GM15510 (cell line): ENCODE measurements around the gene RICTOR.

Source experiments
- POLR2A ChIP-seq: IDR thresholded peaks from 3 replicates; pipeline ENCODE4 v1.6.1; 2011; ENCODE audit warnings: borderline replicate concordance; ENCODE audit not compliant: insufficient read length; ENCODE audit errors: extremely low read depth

Gene RICTOR

GRCh38 chr5:39079147-39079546 lies 4.9 kb upstream of the RICTOR start:
- TF ChIP-seq POLR2A, result no peak

GRCh38 chr5:39076757-39077728 lies 2.8 kb upstream of the RICTOR start:
- no peak for TF ChIP-seq POLR2A

GRCh38 chr5:39076101-39076756 lies 2.0 kb upstream of the RICTOR start:
- no peak for TF ChIP-seq POLR2A

GRCh38 chr5:39073767-39074016 lies 507 bp downstream of the RICTOR start:
- TF ChIP-seq POLR2A, result peak; percentile 44

- no peak for TF ChIP-seq POLR2A
Measured at GRCh38 chr5:39072925-39073766, 1.1 kb downstream of the RICTOR start.

- TF ChIP-seq POLR2A, result no peak
Measured at GRCh38 chr5:39068099-39068498, 6.1 kb downstream of the RICTOR start.

GRCh38 chr5:39064450-39064849 lies 9.7 kb downstream of the RICTOR start:
- no peak for TF ChIP-seq POLR2A

- no peak for TF ChIP-seq POLR2A
Measured at GRCh38 chr5:39063037-39063436, 11.2 kb downstream of the RICTOR start.

GRCh38 chr5:39062530-39062929 lies 11.7 kb downstream of the RICTOR start:
- no peak for TF ChIP-seq POLR2A

GRCh38 chr5:39062104-39062503 lies 12.1 kb downstream of the RICTOR start:
- TF ChIP-seq POLR2A, result no peak

GRCh38 chr5:39059064-39059463 lies 15.1 kb downstream of the RICTOR start:
- TF ChIP-seq POLR2A, result no peak

GRCh38 chr5:39058178-39058921 lies 15.8 kb downstream of the RICTOR start:
- no peak for TF ChIP-seq POLR2A

GRCh38 chr5:39057734-39058133 lies 16.5 kb downstream of the RICTOR start:
- no peak for TF ChIP-seq POLR2A

- TF ChIP-seq POLR2A, result no peak
Measured at GRCh38 chr5:39055768-39056398, 18.3 kb downstream of the RICTOR start.

- TF ChIP-seq POLR2A, result no peak
Measured at GRCh38 chr5:39055027-39055767, 19.0 kb downstream of the RICTOR start.
